Right lobe of liver (tissue), 6 donors: Measurements from ENCODE around the gene GNB1. TPM values are rescaled to one million over a fixed set of nuclear protein-coding genes. Genes with fewer than 3 reads are reported as not detected.
A peak's percentile ranks its signal among the peaks of the same experiment; 100 is the strongest.

Experiments used
- ATAC-seq, 4 donors: fragments of 200-7000 bp; cut with Tn5 transposase; one replicate each; pipeline ENCODE4 v1.9.1; 2020; ENCODE audit warnings: mild to moderate bottlenecking in 4 of 4, moderate library complexity in 4 of 4
- DNase-seq, 3 donors: peaks; one replicate each; pipeline ENCODE4 v3.0.0-alpha.2; 2020
- H3K27ac ChIP-seq, 3 donors: fragments of 200-600 bp; one replicate each; pipeline ENCODE4 v1.8.0; 2022
- H3K27me3 ChIP-seq, 2 donors: fragments of 200-600 bp; one replicate each; pipeline ENCODE4 v1.8.0; 2022
- H3K36me3 ChIP-seq, 4 donors: fragments of 200-600 bp; sonication (generic) in 1 of 4; one replicate each; pipeline versions ENCODE4 v1.5.1 to v1.8.0; 2017 to 2022; ENCODE audit warnings: control low read depth in 1 of 4
- H3K4me1 ChIP-seq, 4 donors: fragments of 200-600 bp; sonication (generic) in 1 of 4; one replicate each; pipeline versions ENCODE4 v1.5.1 to v1.8.0; 2017 to 2022; ENCODE audit warnings: control low read depth in 1 of 4
- H3K4me3 ChIP-seq, 3 donors: fragments of 200-600 bp; one replicate each; pipeline ENCODE4 v1.8.0; 2022
- H3K9me3 ChIP-seq, 4 donors: fragments of 200-600 bp; sonication (generic) in 1 of 4; one replicate each; pipeline versions ENCODE4 v1.5.1 to v1.8.0; 2017 to 2022; ENCODE audit warnings: control low read depth in 1 of 4
- CTCF ChIP-seq, 4 donors: fragments of 200-600 bp in 3 of 4; fragments of 450-650 bp in 1 of 4; IDR thresholded peaks; one replicate each; pipeline versions ENCODE4 v1.5.1 to v1.8.0; 2016 to 2022; ENCODE audit warnings: antibody characterized with exemption in 4 of 4, mild to moderate bottlenecking in 2 of 4
- POLR2A ChIP-seq: fragments of 450-650 bp; IDR thresholded peaks from one replicate; pipeline ENCODE4 v1.6.1; 2017; ENCODE audit warnings: antibody characterized with exemption, mild to moderate bottlenecking
- WGBS: methylation state at CpG from one replicate; pipeline ENCODE4 v1.1.6; 2018; ENCODE audit warnings: low coverage, low lambda C conversion rate; ENCODE audit not compliant: insufficient coverage; ENCODE audit errors: missing lambda C conversion rate; 5-methylcytosine and 5-hydroxymethylcytosine counted together
- intact Hi-C, 2 donors: fragments of 100-400 bp; cut with DNase I; formaldehyde crosslinking; loops; one replicate each; pipeline versions ENCODE4 v1.11.2 to v1.14.1; 2022
- total RNA-seq, 6 experiments: library from RNA; depleted of rRNA in 2 of 6; stranded (reverse); fragments of >200 nt in 2 of 6; fragmentation: NEBNext Ultra II Directional in 3 of 6; extraction: Animal tissue kit (Norgen Biotek cat#: 25700) in 3 of 6; gene quantifications; one replicate each; pipeline versions ENCODE4 v1.1.0 to v1.2.4, GENCODE V29; 2016 to 2023
- donor health status: DM: no; HTN: yes; CAD: no.
- donor health status: DM: no; HTN: no; CAD: no.
- donor health status: DM: no; HTN: no; CAD: no.
- donor health status: DM: no; HTN: yes; CAD: no.
- donor health status: DM: no; HTN: yes; CAD: no.

GNB1 gene
- total RNA-seq, 6 experiments from 2014 or later, result 85.9 to 147 (median 104) TPM

DNA sequence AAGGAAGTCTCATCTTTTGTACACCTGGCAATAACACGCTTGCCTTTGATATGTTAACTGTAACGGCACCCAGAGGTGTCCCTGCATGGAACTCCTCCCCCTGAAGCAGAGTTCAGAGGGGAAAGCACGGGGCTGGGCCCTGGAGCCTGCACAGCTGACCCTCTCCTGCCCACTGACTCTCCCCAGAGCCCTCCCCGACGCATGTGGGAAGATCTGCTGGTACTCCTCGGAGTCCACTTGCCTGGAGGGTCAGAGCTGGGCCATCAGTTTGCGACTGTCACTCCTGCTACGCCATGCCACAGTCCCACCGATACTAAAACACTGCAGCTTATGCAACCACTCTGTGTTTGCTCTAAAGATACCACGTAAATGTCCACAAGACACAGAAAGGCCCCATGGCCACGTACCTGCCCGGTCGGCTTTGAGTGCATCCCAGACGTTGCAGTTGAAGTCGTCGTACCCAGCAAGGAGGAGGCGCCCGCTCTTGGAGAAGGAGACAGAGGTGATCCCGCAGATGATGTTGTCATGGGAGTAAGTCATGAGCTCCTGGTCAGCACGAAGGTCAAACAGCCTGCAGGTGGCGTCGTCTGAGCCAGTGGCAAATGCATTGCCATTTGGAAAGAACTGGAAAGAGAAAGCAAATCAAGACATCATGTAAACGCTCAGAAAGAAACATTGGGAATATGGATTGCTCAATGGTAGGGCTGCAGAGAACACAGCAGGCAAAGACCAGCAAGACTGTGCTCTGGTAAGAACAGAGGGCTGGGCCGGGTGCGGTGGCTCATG lies 102.0 kb downstream of the GNB1 start:
- H3K4me3 ChIP-seq, result no peak overlapping the region
- H3K36me3 ChIP-seq, result peaks cover 4 to 83% (median 30%) of the 10 kb centered on the region in 4 donors
- 65% methylated on average over 14 of the region's 25 CpGs for WGBS
- H3K9me3 ChIP-seq, result no peaks in the 10 kb centered on the region
- TF ChIP-seq POLR2A (no peak), CTCF (IDR thresholded peaks at IDR 0.05) (peak in 3 of 4 donors; percentile 19 to 45 (median 22))
- DNase-seq (no peak), ATAC-seq (peak; percentile 10 to 60 (median 35))
- intact Hi-C loops, result loop anchor here in 1 of 2 donors (10.0 kb wide), 1 partner anchor 96 kb away; no protein-coding TSS in a partner anchor
- H3K27me3 ChIP-seq, result no peaks in the 10 kb centered on the region
- H3K4me1 ChIP-seq, result no peaks in the 10 kb centered on the region
- H3K27ac ChIP-seq, result no peak overlapping the region

DNA sequence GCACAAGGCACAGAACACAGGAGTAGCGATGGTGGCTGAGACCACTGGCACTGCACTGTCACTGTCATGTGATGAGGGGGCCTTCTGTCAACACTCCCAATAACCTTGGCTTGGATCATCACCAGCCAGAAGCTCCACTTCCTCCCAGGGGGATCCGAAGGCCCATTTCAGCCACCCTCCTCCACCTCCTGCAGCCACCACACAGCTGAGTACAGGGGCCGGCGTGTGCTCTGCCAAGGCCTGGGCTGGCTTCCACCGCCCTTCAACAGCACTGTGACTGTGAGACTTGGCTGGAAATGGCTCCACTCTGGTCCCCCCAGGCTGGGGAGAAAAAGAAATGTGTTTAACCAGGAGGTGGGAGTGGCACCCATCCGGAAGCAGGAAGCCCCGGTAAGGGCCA lies 102.8 kb downstream of the GNB1 start:
- WGBS, result 66% methylated on average over 2 of the region's 7 CpGs
- intact Hi-C loops, result loop anchor here in 1 of 2 donors (10.0 kb wide), 1 partner anchor 97 kb away; no protein-coding TSS in a partner anchor
- DNase-seq, result no peak

DNA sequence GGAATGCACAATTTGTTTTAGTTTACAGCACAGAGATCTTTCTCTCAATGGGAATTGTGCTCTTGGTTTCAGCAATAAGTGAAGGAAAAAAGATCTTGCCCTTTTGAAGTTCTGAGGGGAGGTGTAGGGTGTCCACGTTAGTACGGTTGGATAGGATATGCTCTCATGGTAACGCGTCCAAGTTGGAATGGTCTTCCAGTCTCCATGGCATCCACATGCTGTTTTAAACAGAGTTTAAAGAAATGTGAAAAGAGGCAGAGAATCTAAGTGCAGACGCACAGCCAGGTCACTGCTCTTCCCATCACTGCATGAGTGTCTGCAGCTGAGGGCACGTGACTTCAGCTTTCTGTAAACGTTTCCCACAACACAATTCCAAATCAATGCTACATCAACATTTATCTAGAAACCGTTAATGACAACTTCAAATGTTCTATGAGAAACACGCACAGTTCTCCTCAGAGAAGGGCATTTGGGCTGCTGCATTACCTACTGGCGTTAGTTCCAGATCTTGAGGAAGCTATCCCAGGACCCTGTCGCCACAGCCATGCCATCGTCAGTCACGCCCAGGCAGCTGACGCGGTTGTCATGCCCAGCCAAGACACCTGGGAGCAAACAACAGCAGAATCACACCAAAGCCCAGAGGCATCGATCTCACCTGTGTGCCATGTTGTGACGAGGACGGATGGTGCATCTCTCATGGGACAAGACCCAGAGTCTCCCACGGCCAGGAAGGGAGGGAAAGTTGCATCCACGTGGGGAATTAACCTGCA lies 103.9 kb downstream of the GNB1 start:
- DNase-seq, result no peak
- H3K4me3 ChIP-seq, result no peak overlapping the region
- peaks cover 4 to 68% (median 28%) of the 10 kb centered on the region in 4 donors for H3K36me3 ChIP-seq
- no peak for TF ChIP-seq CTCF (IDR thresholded peaks at IDR 0.05)
- TF ChIP-seq POLR2A, result no peak
- H3K4me1 ChIP-seq, result peaks cover 0 to 17% (median 10%) of the 10 kb centered on the region in 4 donors
- no peaks in the 10 kb centered on the region for H3K9me3 ChIP-seq
- 85% methylated on average over 12 of the region's 20 CpGs for WGBS
- intact Hi-C loops, result loop anchor here in 1 of 2 donors (10.0 kb wide), 1 partner anchor 98 kb away; no protein-coding TSS in a partner anchor
- H3K27me3 ChIP-seq, result no peaks in the 10 kb centered on the region
- no peak overlapping the region for H3K27ac ChIP-seq
- no peak for ATAC-seq

More for the DNA sequence above, 102.8 kb downstream of the GNB1 start:
- Histone ChIP-seq H3K27ac (no peak overlapping the region), H3K9me3 (no peaks in the 10 kb centered on the region), H3K4me3 (no peak overlapping the region), H3K4me1 (peaks cover 0 to 5% (median 2%) of the 10 kb centered on the region in 4 donors), H3K27me3 (no peaks in the 10 kb centered on the region), H3K36me3 (peaks cover 4 to 78% (median 29%) of the 10 kb centered on the region in 4 donors)
- peak in 1 of 4 donors; percentile 7 for ATAC-seq
- TF ChIP-seq CTCF (IDR thresholded peaks at IDR 0.05) (no peak), POLR2A (no peak)

DNA sequence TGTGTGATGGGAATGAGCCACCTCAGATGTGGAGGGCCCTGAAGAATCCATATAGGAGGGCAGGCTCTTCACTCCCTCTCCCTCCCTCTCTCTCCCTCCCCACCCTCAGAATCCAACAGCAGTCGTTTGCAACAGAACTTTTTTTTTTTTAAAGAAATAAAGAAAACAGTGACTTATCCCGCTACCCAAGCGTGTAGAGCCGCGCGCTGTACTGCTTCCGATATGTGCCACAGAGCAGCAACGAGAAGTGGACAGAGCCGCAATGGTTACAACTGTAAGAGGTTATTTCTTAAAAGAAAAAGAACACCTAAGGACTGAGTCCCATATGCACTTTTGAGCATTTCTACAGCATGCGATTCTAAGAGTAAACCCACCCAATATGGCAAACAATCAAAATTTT lies 105.2 kb downstream of the GNB1 start:
- 92% methylated on average over 10 of the region's 10 CpGs for WGBS

More for the DNA sequence above, 105.2 kb downstream of the GNB1 start:
- no peak for DNase-seq
- H3K27me3 ChIP-seq, result no peaks in the 10 kb centered on the region
- peaks cover 4 to 55% (median 25%) of the 10 kb centered on the region in 4 donors for H3K36me3 ChIP-seq
- ATAC-seq, result no peak
- TF ChIP-seq CTCF (IDR thresholded peaks at IDR 0.05), result no peak
- intact Hi-C loops, result loop anchor here in 1 of 2 donors (10.0 kb wide), 1 partner anchor 99 kb away; no protein-coding TSS in a partner anchor
- H3K4me3 ChIP-seq, result no peak overlapping the region
- H3K4me1 ChIP-seq, result peaks cover 0 to 21% (median 11%) of the 10 kb centered on the region in 4 donors
- H3K9me3 ChIP-seq, result no peaks in the 10 kb centered on the region
- no peak overlapping the region for H3K27ac ChIP-seq
